Prostate gland (tissue), 2 donors: ENCODE measurements around the gene XPNPEP1. TPM values are rescaled to one million over a fixed set of nuclear protein-coding genes. Genes with fewer than 3 reads are reported as not detected.
"Not testable (repeated sequence)": the region's sequence is repeated elsewhere in the genome, so short reads cannot be mapped to it uniquely, and the experiment has no call there.

Experiments used
- DNase-seq: peaks from one replicate; pipeline ENCODE4 v3.0.0-alpha.2; 2019; ENCODE audit warnings: low spot score
- H3K27ac ChIP-seq, 2 donors: fragments of 200-600 bp; sonication (generic); 2 replicates each; pipeline ENCODE4 v1.5.1; 2017 to 2019
- H3K27me3 ChIP-seq: fragments of 200-600 bp; sonication (generic); replicated peaks from 2 replicates; pipeline ENCODE4 v1.5.1; 2019; ENCODE audit not compliant: insufficient read depth
- H3K36me3 ChIP-seq, 2 donors: fragments of 200-600 bp; sonication (generic); 1 replicate in 1 of 2; 2 replicates in 1 of 2; pipeline versions ENCODE4 v1.5.1 to v1.8.1; 2017 to 2019
- H3K4me1 ChIP-seq: fragments of 200-600 bp; sonication (generic); replicated peaks from 2 replicates; pipeline ENCODE4 v1.5.1; 2019
- H3K4me3 ChIP-seq, 2 donors: fragments of 200-600 bp; sonication (generic); 2 replicates each; pipeline ENCODE4 v1.5.1; 2017 to 2019
- H3K9me3 ChIP-seq: fragments of 200-600 bp; sonication (generic); 2 replicates; pipeline ENCODE4 v1.5.1; 2017
- POLR2A ChIP-seq: fragments of 450-650 bp; IDR thresholded peaks from one replicate; pipeline ENCODE4 v1.6.1; 2016; ENCODE audit warnings: antibody characterized with exemption, mild to moderate bottlenecking
- POLR2AphosphoS5 ChIP-seq: sonication (generic); formaldehyde crosslinking; IDR thresholded peaks from one replicate; pipeline ENCODE4 v1.6.1; 2017; ENCODE audit warnings: antibody characterized with exemption
- WGBS: methylation state at CpG from one replicate; pipeline ENCODE4 v1.1.5; 2018; 5-methylcytosine and 5-hydroxymethylcytosine counted together
- intact Hi-C: fragments of 100-400 bp; cut with DNase I; formaldehyde crosslinking; loops from one replicate; pipeline ENCODE4 v1.14.2; 2022
- total RNA-seq, 2 donors: library from RNA; depleted of rRNA; stranded (reverse); fragments of >200 nt; gene quantifications; one replicate each; pipeline ENCODE4 v1.1.0, GENCODE V29; 2016
- TF ChIP-seq, protein P1 (sequence below), 4 experiments: fragments of 200-600 bp in 2 of 4; fragments of 450-650 bp in 2 of 4; sonication (generic) in 2 of 4; IDR thresholded peaks; 1 replicate in 3 of 4; 2 replicates in 1 of 4; pipeline ENCODE4 v1.5.1; 2016 to 2019; ENCODE audit warnings: antibody characterized with exemption in 4 of 4, mild to moderate bottlenecking in 2 of 4, moderate library complexity in 2 of 4

Gene XPNPEP1
- total RNA-seq, 2 donors from 2014 or later = 53.4 to 64.3 TPM

DNA sequence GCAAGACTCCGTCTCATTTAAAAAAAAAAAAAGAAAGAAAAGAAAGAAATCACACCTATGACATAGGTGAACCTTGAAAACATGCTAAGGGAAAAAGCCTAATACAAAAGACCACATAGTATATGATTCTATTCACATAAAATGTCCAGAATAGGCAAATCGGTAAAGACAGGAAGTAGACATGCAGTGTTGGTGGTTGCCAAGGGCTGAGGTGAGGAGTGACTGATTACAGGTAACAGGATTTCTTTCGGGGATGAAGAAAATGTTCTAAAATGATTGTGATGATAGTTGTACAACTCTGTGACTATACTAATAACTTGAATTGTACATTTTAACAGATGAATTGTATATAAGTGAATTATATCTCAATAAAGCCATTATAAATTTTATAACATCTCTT, 3.3 kb downstream of the XPNPEP1 start:
- H3K27me3 ChIP-seq = no peaks in the 10 kb centered on the region
- intact Hi-C loops = loop anchor here (10.0 kb wide), 1 partner anchor 285 kb away; the partner anchor contains the start of gene MXI1
- H3K9me3 ChIP-seq = no peaks in the 10 kb centered on the region
- H3K36me3 ChIP-seq = no peaks in the 10 kb centered on the region
- H3K4me1 ChIP-seq = peaks cover 10% of the 10 kb centered on the region
- H3K4me3 ChIP-seq = no peak overlapping the region
- TF ChIP-seq POLR2AphosphoS5 = no peak
- TF ChIP-seq, protein P1, sequence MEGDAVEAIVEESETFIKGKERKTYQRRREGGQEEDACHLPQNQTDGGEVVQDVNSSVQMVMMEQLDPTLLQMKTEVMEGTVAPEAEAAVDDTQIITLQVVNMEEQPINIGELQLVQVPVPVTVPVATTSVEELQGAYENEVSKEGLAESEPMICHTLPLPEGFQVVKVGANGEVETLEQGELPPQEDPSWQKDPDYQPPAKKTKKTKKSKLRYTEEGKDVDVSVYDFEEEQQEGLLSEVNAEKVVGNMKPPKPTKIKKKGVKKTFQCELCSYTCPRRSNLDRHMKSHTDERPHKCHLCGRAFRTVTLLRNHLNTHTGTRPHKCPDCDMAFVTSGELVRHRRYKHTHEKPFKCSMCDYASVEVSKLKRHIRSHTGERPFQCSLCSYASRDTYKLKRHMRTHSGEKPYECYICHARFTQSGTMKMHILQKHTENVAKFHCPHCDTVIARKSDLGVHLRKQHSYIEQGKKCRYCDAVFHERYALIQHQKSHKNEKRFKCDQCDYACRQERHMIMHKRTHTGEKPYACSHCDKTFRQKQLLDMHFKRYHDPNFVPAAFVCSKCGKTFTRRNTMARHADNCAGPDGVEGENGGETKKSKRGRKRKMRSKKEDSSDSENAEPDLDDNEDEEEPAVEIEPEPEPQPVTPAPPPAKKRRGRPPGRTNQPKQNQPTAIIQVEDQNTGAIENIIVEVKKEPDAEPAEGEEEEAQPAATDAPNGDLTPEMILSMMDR (IDR thresholded peaks at IDR 0.05) = no peak
- no peak for TF ChIP-seq POLR2A
- DNase-seq = no peak
- H3K27ac ChIP-seq = no peak overlapping the region
- 85% methylated on average over 3 of the region's 3 CpGs for WGBS

DNA sequence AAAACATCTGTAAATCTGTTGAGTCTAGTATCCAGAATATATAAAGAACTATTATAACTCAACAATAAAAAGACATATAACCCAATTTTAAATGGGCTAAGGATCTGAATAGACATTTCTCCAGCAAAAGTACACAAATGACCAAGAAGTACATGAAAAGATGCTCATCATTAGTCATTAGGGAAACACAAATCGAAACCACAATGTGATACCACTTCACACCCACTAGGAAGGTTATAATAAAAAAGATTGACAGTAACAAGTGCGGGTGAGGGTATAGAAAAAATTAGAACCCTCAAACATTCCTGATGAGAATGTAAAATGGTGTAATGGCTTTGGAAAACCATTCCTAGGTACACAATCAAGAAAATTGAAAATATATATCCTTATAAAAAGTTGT, 4.1 kb downstream of the XPNPEP1 start:
- no peak for DNase-seq
- intact Hi-C loops = no loop called here
- H3K4me3 ChIP-seq = no peak overlapping the region
- no peaks in the 10 kb centered on the region for H3K36me3 ChIP-seq
- no peaks in the 10 kb centered on the region for H3K9me3 ChIP-seq
- TF ChIP-seq POLR2AphosphoS5 (no peak), POLR2A (no peak)
- TF ChIP-seq, protein P1 (IDR thresholded peaks at IDR 0.05) = no peak
- H3K27ac ChIP-seq = no peak overlapping the region
- H3K27me3 ChIP-seq = no peaks in the 10 kb centered on the region
- WGBS = 92% methylated on average over 2 of the region's 2 CpGs
- peaks cover 12% of the 10 kb centered on the region for H3K4me1 ChIP-seq

DNA sequence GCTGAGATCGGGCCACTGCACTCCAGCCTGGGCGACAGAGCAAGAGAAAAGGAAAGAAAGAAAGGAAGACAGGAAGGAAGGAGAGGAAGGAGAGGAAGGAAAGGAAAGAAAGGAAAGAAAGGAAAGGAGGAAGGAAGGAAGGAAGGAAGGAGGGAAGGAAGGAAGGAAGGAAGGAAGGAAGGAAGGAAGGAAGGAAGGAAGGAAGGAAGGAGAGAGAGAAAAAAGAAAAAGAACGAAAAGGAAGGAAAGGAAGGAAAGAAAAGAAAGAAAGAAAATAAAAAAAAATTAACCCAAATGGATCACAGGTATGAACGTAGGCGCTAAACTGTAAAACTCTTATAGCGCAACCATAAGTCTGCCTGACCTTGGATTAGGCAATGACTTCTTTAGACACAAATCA, 4.6 kb downstream of the XPNPEP1 start:
- H3K4me1 ChIP-seq = peaks cover 12% of the 10 kb centered on the region
- H3K9me3 ChIP-seq, H3K27me3 ChIP-seq, H3K27ac ChIP-seq, DNase-seq, H3K4me3 ChIP-seq, H3K36me3 ChIP-seq, intact Hi-C loops: not testable (repeated sequence)
- WGBS = 98% methylated on average over 6 of the region's 6 CpGs

DNA sequence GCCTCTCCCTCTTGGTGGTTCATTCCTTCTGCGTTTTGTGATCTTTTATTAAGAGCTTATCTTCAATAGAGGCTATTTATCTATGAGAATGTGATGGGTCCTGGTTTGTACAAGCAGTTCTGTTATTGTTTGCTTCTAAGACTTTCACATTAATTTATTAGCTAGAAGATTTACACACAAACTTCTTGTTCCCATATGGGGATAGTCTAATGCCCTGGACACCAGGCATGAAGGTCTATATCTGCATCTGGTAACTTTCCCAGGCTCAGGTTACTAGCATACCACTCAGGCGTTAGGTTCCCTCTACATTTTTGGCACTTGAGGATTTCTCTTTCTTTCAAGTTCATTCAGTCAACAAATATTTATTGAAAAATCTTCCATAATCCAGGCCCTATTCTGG, 7.7 kb downstream of the XPNPEP1 start:
- Histone ChIP-seq H3K27ac (peak overlapping the region; percentile 26 to 70), H3K4me3 (no peak overlapping the region), H3K4me1 (peaks cover 12% of the 10 kb centered on the region), H3K27me3 (no peaks in the 10 kb centered on the region), H3K9me3 (no peaks in the 10 kb centered on the region), H3K36me3 (no peaks in the 10 kb centered on the region)
- no peak for DNase-seq
- intact Hi-C loops = no loop called here
- TF ChIP-seq, protein P1 (IDR thresholded peaks at IDR 0.05) = no peak
- TF ChIP-seq POLR2AphosphoS5 = peak; percentile 29
- TF ChIP-seq POLR2A = no peak
- WGBS = 41% methylated on average over 2 of the region's 2 CpGs

DNA sequence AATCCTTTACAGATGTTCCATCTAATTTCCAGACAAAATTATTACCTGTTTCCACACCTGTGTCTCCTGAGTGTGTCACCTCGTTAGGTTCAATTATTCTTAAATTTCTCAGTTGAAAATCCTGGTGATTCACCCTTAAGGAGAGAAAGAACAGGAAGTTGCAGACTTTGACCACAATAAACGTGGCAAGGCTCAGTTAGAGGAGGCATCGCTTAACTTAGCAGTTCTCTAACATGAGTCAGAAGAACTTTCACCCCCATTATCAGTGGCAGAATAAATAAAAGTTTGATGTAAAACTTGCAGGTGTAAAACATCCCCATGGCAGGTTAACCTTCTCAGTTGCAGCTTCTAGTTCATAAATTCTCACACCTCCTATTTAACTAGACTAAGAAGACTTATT, 8.3 kb downstream of the XPNPEP1 start:
- intact Hi-C loops = no loop called here
- H3K27ac ChIP-seq = peak overlapping the region; percentile 26 to 70
- no peak for DNase-seq
- peaks cover 12% of the 10 kb centered on the region for H3K4me1 ChIP-seq
- H3K36me3 ChIP-seq = no peaks in the 10 kb centered on the region
- WGBS = 45% methylated on average over 3 of the region's 3 CpGs
- H3K4me3 ChIP-seq = no peak overlapping the region
- H3K27me3 ChIP-seq = no peaks in the 10 kb centered on the region
- H3K9me3 ChIP-seq = no peaks in the 10 kb centered on the region
- TF ChIP-seq POLR2AphosphoS5 (no peak), POLR2A (no peak)
- TF ChIP-seq, protein P1 (IDR thresholded peaks at IDR 0.05) = no peak
